IPS-11a (cell line): ENCODE data around the gene RALBP1.

Experiments used
- H3K4me3 ChIP-seq: one replicate; pipeline ENCODE4 v1.5.1; 2013; ENCODE audit warnings: low read depth, low read length, control low read depth

RALBP1 gene

GRCh38 chr18:9507565-9508088 lies 32.3 kb downstream of the RALBP1 start:
- no peak overlapping the region for H3K4me3 ChIP-seq

DNA sequence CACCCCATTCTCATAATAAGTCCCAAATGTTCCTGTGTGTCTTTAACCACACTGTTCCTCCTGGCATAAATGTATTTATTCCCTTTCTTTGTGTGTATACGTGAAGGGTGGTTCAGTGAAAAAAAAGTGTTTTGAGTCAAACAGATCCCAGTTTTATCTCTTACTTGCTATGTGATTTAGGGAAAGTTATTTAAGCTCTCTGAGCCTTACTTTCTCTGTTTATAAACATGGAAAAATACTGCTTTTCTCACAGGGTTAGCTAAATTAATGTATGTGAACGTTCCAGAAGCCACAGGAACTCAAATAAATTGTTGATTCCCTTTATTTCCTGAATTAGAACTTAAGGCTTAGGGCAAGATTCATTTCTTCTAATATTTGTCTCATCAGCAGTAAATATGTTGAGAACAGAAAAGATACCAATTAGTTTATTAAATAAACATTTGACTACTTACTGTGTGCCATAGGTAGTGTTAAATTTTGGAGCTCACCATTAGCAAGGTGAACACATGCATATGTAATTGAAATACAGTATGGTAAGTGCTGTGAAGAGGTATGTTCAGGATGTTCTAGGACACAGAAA lies 33.2 kb downstream of the RALBP1 start:
- no peak overlapping the region for H3K4me3 ChIP-seq

- no peak overlapping the region for H3K4me3 ChIP-seq
These were observed 38.7 kb downstream of the RALBP1 start for GRCh38 chr18:9513971-9514512.

- H3K4me3 ChIP-seq = no peak overlapping the region
These were observed 41.2 kb downstream of the RALBP1 start for GRCh38 chr18:9516437-9517064.

- H3K4me3 ChIP-seq = no peak overlapping the region
These were observed 42.6 kb downstream of the RALBP1 start for GRCh38 chr18:9517869-9518268.

GRCh38 chr18:9519399-9519798 lies 44.1 kb downstream of the RALBP1 start:
- H3K4me3 ChIP-seq = no peak overlapping the region

GRCh38 chr18:9520666-9521065 lies 45.4 kb downstream of the RALBP1 start:
- H3K4me3 ChIP-seq = no peak overlapping the region

- H3K4me3 ChIP-seq = no peak overlapping the region
These were observed 46.5 kb downstream of the RALBP1 start for GRCh38 chr18:9521770-9522169.

GRCh38 chr18:9522952-9523351 lies 47.6 kb downstream of the RALBP1 start:
- H3K4me3 ChIP-seq = no peak overlapping the region

GRCh38 chr18:9526458-9526857 lies 51.1 kb downstream of the RALBP1 start:
- no peak overlapping the region for H3K4me3 ChIP-seq

DNA sequence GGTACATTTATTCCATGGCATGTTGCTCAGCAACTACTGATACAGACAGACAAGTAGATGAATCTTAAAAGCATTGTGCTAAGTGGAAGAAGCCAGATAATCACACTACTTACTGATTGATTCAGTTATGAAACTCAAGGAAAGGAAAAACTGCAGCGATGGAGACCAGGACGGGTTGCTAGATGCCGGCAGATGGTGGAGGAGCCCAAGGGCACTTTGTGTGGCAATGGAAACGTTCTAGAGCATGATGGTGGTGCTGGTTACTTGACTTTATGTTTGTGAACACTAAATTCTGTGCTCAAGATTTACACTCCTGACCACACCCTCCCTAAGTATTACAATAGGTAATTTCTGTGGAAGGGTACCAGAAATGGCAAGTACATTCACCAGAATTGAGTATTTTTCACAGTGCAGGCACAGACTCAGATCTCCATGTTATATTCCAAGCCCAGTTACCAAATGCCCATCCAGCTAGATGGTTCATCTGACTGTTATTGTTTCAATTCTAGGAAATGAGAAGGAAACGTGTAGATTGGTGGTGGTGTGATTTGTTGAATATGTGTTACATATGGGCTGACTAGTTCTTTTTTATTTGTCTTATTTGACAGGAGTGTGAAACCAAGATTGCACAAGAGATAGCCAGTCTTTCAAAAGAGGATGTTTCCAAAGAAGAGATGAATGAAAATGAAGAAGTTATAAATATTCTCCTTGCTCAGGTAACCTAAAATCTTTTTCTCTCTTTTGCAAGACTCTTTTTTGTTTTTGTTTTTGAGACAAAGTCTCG lies 55.1 kb downstream of the RALBP1 start:
- H3K4me3 ChIP-seq = no peak overlapping the region

DNA sequence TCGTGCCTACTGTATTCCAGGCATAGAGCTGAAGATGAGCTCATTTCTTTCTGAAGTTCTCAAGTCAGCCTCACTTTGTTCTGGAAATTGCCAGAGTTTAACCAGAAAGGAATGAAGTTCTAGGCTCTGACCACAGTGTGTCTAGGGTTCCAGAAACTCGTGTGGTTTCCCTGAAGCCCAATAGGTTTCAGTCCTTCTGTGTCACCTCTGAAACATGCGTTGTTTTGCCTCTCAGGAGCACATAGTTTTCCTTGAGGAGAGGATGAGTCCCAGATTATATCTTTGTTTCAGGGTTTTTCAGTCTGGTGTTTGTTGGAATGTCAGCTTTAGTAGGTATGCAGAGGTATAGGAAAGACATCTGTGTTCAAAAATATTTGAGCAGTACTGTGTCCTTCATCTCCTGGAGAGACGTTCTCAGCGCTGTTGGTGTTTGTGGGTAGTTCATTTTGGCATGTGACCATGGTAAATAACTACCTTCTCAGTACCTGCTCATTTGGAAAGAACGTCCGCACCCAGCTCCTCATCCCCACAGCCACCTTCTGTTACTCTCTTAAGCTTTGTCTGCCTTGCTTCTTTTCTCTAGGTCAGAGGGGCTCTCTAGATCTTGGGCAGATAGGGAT lies 56.6 kb downstream of the RALBP1 start:
- no peak overlapping the region for H3K4me3 ChIP-seq

DNA sequence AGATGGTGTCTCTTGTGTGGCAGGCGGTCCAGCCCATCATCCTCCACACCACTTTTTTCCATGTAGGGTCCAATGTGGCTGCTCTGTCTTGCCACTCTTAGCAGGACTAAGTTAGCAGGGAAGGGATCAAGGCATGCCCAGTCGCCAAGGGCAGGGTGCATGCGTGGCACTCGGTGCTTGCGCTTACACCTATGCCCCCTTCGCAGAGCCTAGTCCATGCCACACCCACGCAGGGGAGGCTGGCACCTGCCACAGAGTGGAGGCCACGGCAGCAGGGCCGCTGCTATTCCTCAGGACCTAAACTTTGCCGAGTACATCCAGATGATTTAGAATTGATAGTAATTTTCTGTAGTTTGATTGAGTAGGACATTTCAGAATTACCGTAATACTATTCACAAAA lies 59.5 kb downstream of the RALBP1 start:
- H3K4me3 ChIP-seq = no peak overlapping the region

GRCh38 chr18:9535430-9535991 lies 60.2 kb downstream of the RALBP1 start:
- no peak overlapping the region for H3K4me3 ChIP-seq

DNA sequence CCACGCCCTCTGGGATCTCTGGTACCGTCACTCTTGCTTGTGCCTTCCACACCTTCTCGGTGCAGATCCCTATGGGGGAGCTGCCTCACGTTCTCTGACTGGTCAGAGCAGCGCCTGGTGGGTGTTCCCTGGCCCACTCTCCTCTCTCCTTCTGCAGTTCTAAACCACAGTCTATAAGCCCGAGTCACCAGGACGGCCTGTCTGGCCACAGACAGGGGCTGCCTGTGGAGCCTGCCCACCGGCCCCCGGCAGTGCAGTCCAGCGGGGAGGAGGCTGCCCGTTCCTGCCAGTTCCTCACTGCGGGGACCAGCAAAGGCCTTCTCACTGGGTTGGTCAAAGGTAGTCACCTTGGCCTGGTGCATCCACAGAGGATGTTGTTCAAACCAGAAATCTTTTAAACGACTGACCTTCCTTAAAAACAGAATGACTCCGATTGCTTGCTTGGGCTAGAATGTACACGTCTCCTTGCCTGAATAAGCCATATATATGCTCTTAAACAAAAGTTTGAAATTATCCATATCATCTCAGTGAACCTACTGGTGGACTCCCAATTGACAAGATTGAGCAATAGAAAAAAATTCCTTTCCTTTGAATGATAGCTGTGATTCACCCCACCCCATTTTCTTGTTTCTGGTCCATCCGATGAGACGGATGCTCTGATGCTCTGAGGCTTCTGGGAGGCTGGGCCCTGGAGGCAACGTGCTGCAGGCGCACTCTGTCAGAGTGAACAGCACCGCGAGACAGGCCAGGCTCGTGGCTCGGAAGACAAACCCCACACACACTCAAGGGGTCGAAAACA lies 61.2 kb downstream of the RALBP1 start:
- H3K4me3 ChIP-seq = no peak overlapping the region

DNA sequence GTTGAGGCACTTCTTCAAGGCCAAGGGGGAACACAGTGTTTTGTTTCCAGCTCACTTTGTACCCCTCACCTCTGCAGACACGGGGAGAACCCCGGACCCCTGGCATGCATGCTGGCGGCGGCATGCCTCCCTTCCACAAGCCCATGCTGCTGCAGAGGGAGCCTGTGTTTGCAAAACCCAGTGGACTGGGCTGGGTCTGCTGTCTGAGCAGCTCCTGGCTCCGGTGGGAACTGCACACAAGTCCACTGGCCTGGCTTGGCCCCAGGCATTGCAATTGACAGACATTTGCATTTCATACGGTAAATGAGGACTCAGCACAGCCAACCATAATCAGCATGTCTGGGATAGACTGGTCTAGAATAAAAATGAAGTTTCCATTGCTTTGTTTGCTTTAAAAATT lies 62.4 kb downstream of the RALBP1 start:
- no peak overlapping the region for H3K4me3 ChIP-seq

DNA sequence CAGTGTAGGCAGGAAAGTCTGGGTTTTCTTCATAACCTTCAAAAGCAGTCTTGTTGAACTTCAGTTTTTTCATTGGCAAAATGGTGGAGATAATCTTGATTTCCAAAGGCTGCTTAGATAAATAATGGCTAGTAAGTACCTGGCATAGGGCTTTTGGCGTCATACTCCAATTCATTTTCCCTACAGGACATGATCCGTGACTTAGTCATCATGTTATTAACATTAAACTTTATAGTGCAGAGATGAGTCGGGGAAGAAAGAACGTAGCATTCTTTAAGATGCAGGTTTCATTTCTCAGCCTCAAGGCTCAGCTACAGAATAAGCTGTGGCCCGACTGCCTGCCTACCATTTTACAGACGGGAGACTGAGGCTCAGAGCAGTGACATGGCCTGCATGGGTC lies 64.0 kb downstream of the RALBP1 start:
- no peak overlapping the region for H3K4me3 ChIP-seq

- no peak overlapping the region for H3K4me3 ChIP-seq
These were observed 64.6 kb downstream of the RALBP1 start for GRCh38 chr18:9539938-9540337.

DNA sequence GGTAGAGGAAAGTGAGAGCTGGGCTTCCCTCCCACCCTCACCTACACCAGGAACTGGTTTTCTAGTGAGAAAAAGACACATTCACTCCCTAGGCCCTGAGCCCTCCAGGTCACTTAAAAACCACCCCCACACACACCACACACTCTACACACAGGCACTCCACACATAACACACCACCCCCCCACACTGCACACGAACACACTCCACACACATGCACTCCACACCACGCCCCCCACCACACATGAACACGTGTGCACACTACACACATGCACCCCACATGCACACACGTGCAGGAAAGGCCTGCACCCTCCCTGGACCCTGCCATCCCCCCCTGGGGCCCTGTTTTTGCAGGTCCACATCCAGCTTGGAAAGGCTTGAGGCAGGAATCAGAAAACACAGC lies 67.6 kb downstream of the RALBP1 start:
- H3K4me3 ChIP-seq = no peak overlapping the region

DNA sequence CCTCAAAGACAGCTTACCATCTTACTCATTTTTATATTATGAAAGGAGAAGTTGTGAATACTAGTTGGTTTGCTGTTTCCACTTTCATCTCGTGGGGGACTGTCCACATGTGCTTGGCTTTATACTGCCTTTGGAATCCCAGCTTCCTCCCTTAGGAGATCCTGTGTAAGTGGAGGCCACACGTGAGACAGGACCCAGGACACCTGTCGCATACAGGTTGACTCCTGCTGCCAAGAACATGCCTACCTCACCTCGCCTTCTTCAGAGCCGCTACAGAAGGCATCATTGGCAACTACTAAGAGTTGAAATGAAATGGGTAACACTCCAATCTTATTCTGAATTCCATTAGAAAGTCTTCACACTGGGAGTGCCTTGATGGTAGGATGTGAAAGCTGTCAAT lies 69.7 kb downstream of the RALBP1 start:
- H3K4me3 ChIP-seq = no peak overlapping the region
